BJ (cell line): ENCODE results near the gene HSPA4L. TPM values are rescaled to one million over a fixed set of nuclear protein-coding genes. Genes with fewer than 3 reads are reported as not detected.

ENCODE experiments used
- CTCF ChIA-PET: fragments of 350-600 bp; formaldehyde crosslinking; extraction: SDS; loops from one replicate; lab custom pipeline; 2021; ENCODE audit warnings: antibody characterized with exemption, inconsistent platforms; lab: Yijun Ruan, JAX
- POLR2A ChIA-PET: fragments of 300-600 bp; sonication (Branson Sonifier 250); formaldehyde crosslinking; extraction: SDS; loops from one replicate; lab custom pipeline; 2021; ENCODE audit warnings: antibody characterized with exemption; lab: Charles Lee
- DNase-seq: peaks from one replicate; pipeline ENCODE4 v3.0.0-alpha.2; 2011; ENCODE audit warnings: low read depth
- H3K27me3 ChIP-seq: 2 replicates; pipeline ENCODE4 v1.6.0; 2011; ENCODE audit warnings: low read length; ENCODE audit not compliant: control insufficient read depth, insufficient read depth
- H3K36me3 ChIP-seq: 2 replicates; pipeline ENCODE4 v1.5.1; 2011; ENCODE audit warnings: low read length; ENCODE audit not compliant: control insufficient read depth, insufficient read depth
- H3K4me3 ChIP-seq: 2 replicates; pipeline ENCODE4 v1.5.1; 2011; ENCODE audit warnings: low read depth, mild to moderate bottlenecking, control low read depth, low read length
- CTCF ChIP-seq: IDR thresholded peaks from 2 replicates; pipeline ENCODE4 v1.5.1; 2011; ENCODE audit warnings: low read depth, mild to moderate bottlenecking, control low read depth, inconsistent platforms, low read length, moderate library complexity; ENCODE audit not compliant: insufficient read depth
- polyA plus RNA-seq: library from polyadenylated mRNA; depleted of rRNA; stranded (reverse); fragments of >200 nt; gene quantifications from 2 replicates; pipeline ENCODE4 v1.2.3, GENCODE V29; 2011

HSPA4L gene
- polyA plus RNA-seq, 1 experiment = 0.72 TPM

DNA sequence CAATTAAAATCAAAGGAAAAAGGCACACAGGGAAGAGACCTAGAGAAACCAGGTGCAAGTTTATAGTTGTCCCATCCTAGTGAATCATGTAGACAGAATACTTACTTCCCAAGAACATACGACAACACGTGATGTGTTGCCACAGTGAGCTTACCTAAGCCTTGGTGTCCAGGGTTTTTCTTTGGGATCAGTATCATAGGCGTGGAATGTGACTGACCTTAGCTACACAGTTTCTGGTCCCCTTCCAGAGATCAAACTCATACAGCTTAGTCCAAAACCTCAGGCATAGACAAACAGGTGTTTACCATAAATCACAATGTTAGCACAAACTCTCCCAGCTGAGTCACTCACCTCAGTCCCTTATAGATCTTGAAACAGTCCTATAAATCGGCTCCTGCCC is 34.2 kb upstream of the HSPA4L start:
- no peak for TF ChIP-seq CTCF
- Histone ChIP-seq H3K4me3 (no peak overlapping the region), H3K27me3 (no peaks in the 10 kb centered on the region; the same call in none of the 2 replicates), H3K36me3 (no peaks in the 10 kb centered on the region)
- DNase-seq = no peak
- ChIA-PET CTCF (interaction anchor here (1.3 to 3.6 kb wide), 2 partner anchors 15 to 144 kb away, joined by 3 to 16 read pairs; no protein-coding TSS in a partner anchor), POLR2A (no interaction called here)

- ChIA-PET CTCF (interaction anchor here (1.3 kb wide), 1 partner anchor 145 kb away, joined by 3 read pairs; no protein-coding TSS in a partner anchor), POLR2A (interaction anchor here (0.6 kb wide), 1 partner anchor 53 kb away, joined by 3 read pairs; no protein-coding TSS in a partner anchor)
- Histone ChIP-seq H3K36me3 (no peaks in the 10 kb centered on the region), H3K27me3 (no peaks in the 10 kb centered on the region; the same call in none of the 2 replicates), H3K4me3 (no peak overlapping the region)
- DNase-seq = no peak
- no peak for TF ChIP-seq CTCF
These were observed 33.2 kb upstream of the HSPA4L start for GRCh38 chr4:127748957-127749356.

GRCh38 chr4:127756906-127757305 is 25.2 kb upstream of the HSPA4L start:
- Histone ChIP-seq H3K36me3 (no peaks in the 10 kb centered on the region), H3K27me3 (peaks cover 1% of the 10 kb centered on the region; the same call in 1 of the 2 replicates), H3K4me3 (no peak overlapping the region)
- TF ChIP-seq CTCF = no peak
- CTCF ChIA-PET = interaction anchor here (1.1 kb wide), 1 partner anchor 25 kb away, joined by 5 read pairs; the partner anchor contains the start of gene HSPA4L
- POLR2A ChIA-PET = no interaction called here
- no peak for DNase-seq

- Histone ChIP-seq H3K4me3 (no peak overlapping the region), H3K36me3 (no peaks in the 10 kb centered on the region), H3K27me3 (no peaks in the 10 kb centered on the region)
- no peak for TF ChIP-seq CTCF
- POLR2A ChIA-PET = no interaction called here
- DNase-seq = no peak
- CTCF ChIA-PET = no interaction called here
These were observed 22.8 kb upstream of the HSPA4L start for GRCh38 chr4:127759228-127759820.

- Histone ChIP-seq H3K27me3 (no peaks in the 10 kb centered on the region), H3K36me3 (no peaks in the 10 kb centered on the region), H3K4me3 (no peak overlapping the region)
- ChIA-PET CTCF (no interaction called here), POLR2A (no interaction called here)
- no peak for DNase-seq
- TF ChIP-seq CTCF = no peak
These were observed 22.2 kb upstream of the HSPA4L start for GRCh38 chr4:127759893-127760292.
